ENCODE results near the gene S100A14. TPM values are rescaled to one million over a fixed set of nuclear protein-coding genes. Genes with fewer than 3 reads are reported as not detected.

The S100A14 gene
- polyA plus RNA-seq, 1 of the 3 experiments (the other 2 are of a cell fraction) = 0.15 TPM

DNA sequence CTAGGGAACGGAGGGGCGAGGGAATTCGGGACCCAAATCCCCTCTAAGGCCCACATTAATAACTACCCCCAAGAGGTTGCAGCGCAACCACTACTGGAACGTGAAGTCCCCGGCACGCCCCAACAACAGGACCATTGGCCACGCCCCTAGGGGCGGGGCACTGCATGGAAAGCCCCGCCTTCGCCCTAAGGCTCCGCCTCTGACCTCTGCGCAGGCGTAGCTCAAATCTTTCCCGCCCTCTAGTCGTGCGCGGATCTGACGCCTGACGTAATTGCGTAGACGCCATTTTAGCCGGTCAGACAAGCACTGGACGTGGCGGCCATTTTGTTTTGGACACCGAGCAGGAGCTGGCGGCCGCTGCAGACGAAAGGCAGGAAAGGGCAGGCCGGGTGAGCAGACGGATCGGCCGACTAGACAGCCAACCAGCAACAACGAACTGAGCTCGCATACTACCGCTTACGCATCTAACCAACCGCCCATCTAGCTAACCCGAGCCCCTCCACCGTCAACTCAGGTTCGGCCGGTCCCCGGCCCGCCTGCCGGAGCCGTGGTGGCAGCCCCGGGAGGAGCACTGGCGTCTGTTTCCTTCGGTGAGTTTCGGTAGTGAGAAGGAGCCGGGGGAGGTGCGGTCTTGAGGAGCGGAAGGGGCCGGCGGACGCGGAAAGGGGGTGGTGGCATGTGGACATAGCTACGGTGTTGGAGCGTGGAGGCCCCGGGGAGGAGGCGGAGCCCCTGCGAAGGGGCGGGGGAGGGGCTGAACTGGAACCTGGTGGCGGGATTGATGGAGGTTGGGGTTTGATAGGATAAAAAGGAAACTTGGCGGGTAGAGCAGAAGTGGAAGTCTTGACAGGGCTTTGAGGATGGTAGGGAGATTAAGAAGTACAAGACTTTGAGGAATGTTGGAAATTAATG, 17.9 kb upstream of the S100A14 start, which contains the start of gene CHTOP (continued):
- TF ChIP-seq TAF1 (IDR thresholded peaks at IDR 0.05; ENCODE audit: borderline replicate concordance, low read depth, low read length) (peak; percentile 84), FOXM1 (IDR thresholded peaks at IDR 0.05; ENCODE audit: low read depth) (no peak), POLR2AphosphoS5 (IDR thresholded peaks at IDR 0.05; ENCODE audit: low read depth, low read length) (peak; percentile 88), RFX5 (IDR thresholded peaks at IDR 0.05; ENCODE audit: low read length) (no peak), EZH2phosphoT487 (IDR thresholded peaks at IDR 0.05; ENCODE audit: borderline replicate concordance, low read depth) (no peak), TEAD4 (IDR thresholded peaks at IDR 0.05; ENCODE audit: borderline replicate concordance, insufficient read depth) (peak; percentile 97), RCOR1 (IDR thresholded peaks at IDR 0.05; ENCODE audit: low read length) (no peak), JUND (IDR thresholded peaks at IDR 0.05) (no peak), RAD21 (IDR thresholded peaks at IDR 0.05; ENCODE audit: low read length) (no peak), TCF12 (IDR thresholded peaks at IDR 0.05) (0 out of 2 replicates have a peak, but pooled peaks have one; percentile 27), GATA2 (CRISPR knock-in tag; IDR thresholded peaks at IDR 0.05) (no peak), RXRA (IDR thresholded peaks at IDR 0.05; ENCODE audit: borderline replicate concordance, low read depth) (no peak), NFIC (IDR thresholded peaks at IDR 0.05; ENCODE audit: borderline replicate concordance) (no peak), FOSL2 (IDR thresholded peaks at IDR 0.05; ENCODE audit: borderline replicate concordance, low read depth) (no peak), FOXJ3 (CRISPR knock-in tag; IDR thresholded peaks at IDR 0.05) (no peak), YY1 (IDR thresholded peaks at IDR 0.05; ENCODE audit: low read depth) (peak; percentile 99), CHD2 (IDR thresholded peaks at IDR 0.05; ENCODE audit: low read length, partially characterized antibody) (peak; percentile 67), ELF1 (IDR thresholded peaks at IDR 0.05) (peak; percentile 56; the same call in 1 of the 2 replicates), GABPA (IDR thresholded peaks at IDR 0.05; ENCODE audit: low read depth) (peak; percentile 47), MXI1 (IDR thresholded peaks at IDR 0.05; ENCODE audit: low read depth, low read length) (peak; percentile 91)
- TF ChIP-seq, protein P1, sequence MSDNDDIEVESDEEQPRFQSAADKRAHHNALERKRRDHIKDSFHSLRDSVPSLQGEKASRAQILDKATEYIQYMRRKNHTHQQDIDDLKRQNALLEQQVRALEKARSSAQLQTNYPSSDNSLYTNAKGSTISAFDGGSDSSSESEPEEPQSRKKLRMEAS (IDR thresholded peaks at IDR 0.05; ENCODE audit: low read depth) = no peak; the same call in none of the 2 replicates
- TF ChIP-seq, protein P2, sequence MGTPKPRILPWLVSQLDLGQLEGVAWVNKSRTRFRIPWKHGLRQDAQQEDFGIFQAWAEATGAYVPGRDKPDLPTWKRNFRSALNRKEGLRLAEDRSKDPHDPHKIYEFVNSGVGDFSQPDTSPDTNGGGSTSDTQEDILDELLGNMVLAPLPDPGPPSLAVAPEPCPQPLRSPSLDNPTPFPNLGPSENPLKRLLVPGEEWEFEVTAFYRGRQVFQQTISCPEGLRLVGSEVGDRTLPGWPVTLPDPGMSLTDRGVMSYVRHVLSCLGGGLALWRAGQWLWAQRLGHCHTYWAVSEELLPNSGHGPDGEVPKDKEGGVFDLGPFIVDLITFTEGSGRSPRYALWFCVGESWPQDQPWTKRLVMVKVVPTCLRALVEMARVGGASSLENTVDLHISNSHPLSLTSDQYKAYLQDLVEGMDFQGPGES (IDR thresholded peaks at IDR 0.05; ENCODE audit: low read depth, low read length) = no peak
- TF ChIP-seq, protein P3, sequence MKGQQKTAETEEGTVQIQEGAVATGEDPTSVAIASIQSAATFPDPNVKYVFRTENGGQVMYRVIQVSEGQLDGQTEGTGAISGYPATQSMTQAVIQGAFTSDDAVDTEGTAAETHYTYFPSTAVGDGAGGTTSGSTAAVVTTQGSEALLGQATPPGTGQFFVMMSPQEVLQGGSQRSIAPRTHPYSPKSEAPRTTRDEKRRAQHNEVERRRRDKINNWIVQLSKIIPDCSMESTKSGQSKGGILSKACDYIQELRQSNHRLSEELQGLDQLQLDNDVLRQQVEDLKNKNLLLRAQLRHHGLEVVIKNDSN (IDR thresholded peaks at IDR 0.05; ENCODE audit: borderline replicate concordance, low read depth) = 0 out of 2 replicates have a peak, but pooled peaks have one; percentile 52
- TF ChIP-seq, protein P4, sequence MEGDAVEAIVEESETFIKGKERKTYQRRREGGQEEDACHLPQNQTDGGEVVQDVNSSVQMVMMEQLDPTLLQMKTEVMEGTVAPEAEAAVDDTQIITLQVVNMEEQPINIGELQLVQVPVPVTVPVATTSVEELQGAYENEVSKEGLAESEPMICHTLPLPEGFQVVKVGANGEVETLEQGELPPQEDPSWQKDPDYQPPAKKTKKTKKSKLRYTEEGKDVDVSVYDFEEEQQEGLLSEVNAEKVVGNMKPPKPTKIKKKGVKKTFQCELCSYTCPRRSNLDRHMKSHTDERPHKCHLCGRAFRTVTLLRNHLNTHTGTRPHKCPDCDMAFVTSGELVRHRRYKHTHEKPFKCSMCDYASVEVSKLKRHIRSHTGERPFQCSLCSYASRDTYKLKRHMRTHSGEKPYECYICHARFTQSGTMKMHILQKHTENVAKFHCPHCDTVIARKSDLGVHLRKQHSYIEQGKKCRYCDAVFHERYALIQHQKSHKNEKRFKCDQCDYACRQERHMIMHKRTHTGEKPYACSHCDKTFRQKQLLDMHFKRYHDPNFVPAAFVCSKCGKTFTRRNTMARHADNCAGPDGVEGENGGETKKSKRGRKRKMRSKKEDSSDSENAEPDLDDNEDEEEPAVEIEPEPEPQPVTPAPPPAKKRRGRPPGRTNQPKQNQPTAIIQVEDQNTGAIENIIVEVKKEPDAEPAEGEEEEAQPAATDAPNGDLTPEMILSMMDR (IDR thresholded peaks at IDR 0.05) = no peak

Data from SK-N-SH (cell line).